K562 (cell line): ENCODE data around the gene TACC3. TPM values are rescaled to one million over a fixed set of nuclear protein-coding genes. Genes with fewer than 3 reads are reported as not detected.

Experiments used
- CAMTA2 ChIP-seq: fragments of 250-450 bp; sonication (Bioruptor Pico); conservative IDR thresholded peaks from 2 replicates; pipeline ENCODE4 v1.5.1; 2022
- CCNT2 ChIP-seq: IDR thresholded peaks from 2 replicates; pipeline ENCODE4 v1.6.1; 2011; ENCODE audit warnings: borderline replicate concordance, low read depth, mild to moderate bottlenecking, moderate library complexity, mixed read lengths, low read length; ENCODE audit not compliant: insufficient read length; ENCODE audit errors: extremely low read depth
- CTCFL ChIP-seq: IDR thresholded peaks from 2 replicates; pipeline ENCODE4 v1.6.1; 2011; ENCODE audit warnings: borderline replicate concordance, low read depth, mild to moderate bottlenecking, moderate library complexity, low read length; ENCODE audit not compliant: insufficient read depth, poor library complexity, severe bottlenecking
- ERF ChIP-seq: fragments of 450-650 bp; formaldehyde crosslinking; IDR thresholded peaks from 2 replicates; pipeline ENCODE4 v1.4.0; 2020; ENCODE audit warnings: mild to moderate bottlenecking, mixed read lengths
- ESRRA ChIP-seq: fragments of 450-650 bp; IDR thresholded peaks from 2 replicates; pipeline ENCODE4 v1.6.1; 2014; ENCODE audit warnings: low read depth, mild to moderate bottlenecking, moderate library complexity, borderline replicate concordance
- EZH2 ChIP-seq: IDR thresholded peaks from 2 replicates; pipeline ENCODE4 v1.6.1; 2012; ENCODE audit warnings: low read depth, mild to moderate bottlenecking, inconsistent platforms, low read length, borderline replicate concordance
- FOXA1 ChIP-seq: fragments of 450-650 bp; IDR thresholded peaks from 2 replicates; pipeline ENCODE4 v1.6.1; 2016; ENCODE audit warnings: mild to moderate bottlenecking, borderline replicate concordance
- L3MBTL2 ChIP-seq: fragments of 450-650 bp; IDR thresholded peaks from 2 replicates; pipeline ENCODE4 v1.6.1; 2016; ENCODE audit warnings: mild to moderate bottlenecking, moderate library complexity
- MIER1 ChIP-seq: fragments of 450-650 bp; IDR thresholded peaks from 2 replicates; pipeline ENCODE4 v1.6.1; 2016; ENCODE audit warnings: antibody characterized with exemption, mild to moderate bottlenecking, low read depth
- NFE2L1 ChIP-seq: fragments of 450-650 bp; IDR thresholded peaks from 2 replicates; pipeline ENCODE4 v1.6.1; 2016; ENCODE audit warnings: missing genetic modification characterization, low read depth, mild to moderate bottlenecking, missing compliant biosample characterization, moderate library complexity, borderline replicate concordance
- NFIC ChIP-seq: fragments of 450-650 bp; IDR thresholded peaks from 2 replicates; pipeline ENCODE4 v1.6.1; 2017; ENCODE audit warnings: mild to moderate bottlenecking, inconsistent platforms
- RAD21 ChIP-seq, 2 experiments: fragments of 250-450 bp in 1 of 2; fragments of 450-650 bp in 1 of 2; sonication (Bioruptor Pico) in 1 of 2; formaldehyde crosslinking in 1 of 2; IDR thresholded peaks in 1 of 2; conservative IDR thresholded peaks in 1 of 2; 2 replicates each; pipeline versions ENCODE4 v1.4.0 to v1.8.0; 2020 to 2022; ENCODE audit warnings: mild to moderate bottlenecking in 2 of 2, moderate library complexity in 1 of 2
- RBM17 ChIP-seq: fragments of 200-400 bp; formaldehyde crosslinking; IDR thresholded peaks from 2 replicates; pipeline ENCODE4 v1.6.1; 2017; ENCODE audit warnings: low read depth, mild to moderate bottlenecking, low read length, borderline replicate concordance
- SAP30 ChIP-seq: fragments of 200-600 bp; sonication (generic); IDR thresholded peaks from 2 replicates; pipeline ENCODE4 v1.6.1; 2012; ENCODE audit warnings: borderline replicate concordance, low read depth, mild to moderate bottlenecking, moderate library complexity, low read length, control low read depth, inconsistent platforms; ENCODE audit not compliant: insufficient read depth, poor library complexity, severe bottlenecking
- TAF7 ChIP-seq: fragments of 450-650 bp; IDR thresholded peaks from 2 replicates; pipeline ENCODE4 v1.6.1; 2016; ENCODE audit warnings: missing genetic modification characterization, missing compliant biosample characterization
- TCF15 ChIP-seq: fragments of 250-450 bp; sonication (Bioruptor Pico); IDR thresholded peaks from 2 replicates; pipeline ENCODE4 v1.8.0; 2022; ENCODE audit warnings: moderate library complexity, mild to moderate bottlenecking, inconsistent platforms
- TOE1 ChIP-seq, 2 experiments: fragments of 450-650 bp in 1 of 2; sonication (generic) in 1 of 2; formaldehyde crosslinking in 1 of 2; IDR thresholded peaks; 2 replicates each; pipeline versions ENCODE4 v1.7.1 to v1.8.0; 2016 to 2022; ENCODE audit warnings: borderline replicate concordance in 2 of 2, mild to moderate bottlenecking in 2 of 2, antibody characterized with exemption in 1 of 2, inconsistent platforms in 1 of 2, low read depth in 1 of 2, missing genetic modification reagents in 1 of 2, moderate library complexity in 1 of 2
- VEZF1 ChIP-seq: fragments of 200-800 bp; sonication (Bioruptor generic); IDR thresholded peaks from 2 replicates; pipeline ENCODE4 v1.6.1; 2017; ENCODE audit warnings: missing genetic modification characterization, missing compliant biosample characterization
- ZFP30 ChIP-seq: fragments of 250-450 bp; sonication (Bioruptor Pico); IDR thresholded peaks from 2 replicates; pipeline ENCODE4 v1.8.0; 2022; ENCODE audit warnings: moderate library complexity, mild to moderate bottlenecking, inconsistent platforms, borderline replicate concordance
- ZNF12 ChIP-seq: sonication (generic); formaldehyde crosslinking; IDR thresholded peaks from 2 replicates; pipeline ENCODE4 v1.4.0; 2020; ENCODE audit warnings: mild to moderate bottlenecking, missing genetic modification reagents
- ZNF184 ChIP-seq: sonication (generic); formaldehyde crosslinking; IDR thresholded peaks from 2 replicates; pipeline ENCODE4 v1.5.0; 2020; ENCODE audit warnings: missing genetic modification reagents
- ZNF324 ChIP-seq: fragments of 250-450 bp; sonication (Bioruptor Pico); IDR thresholded peaks from 2 replicates; pipeline ENCODE4 v1.4.0; 2020; ENCODE audit warnings: mild to moderate bottlenecking
- ZNF561 ChIP-seq: fragments of 450-650 bp; formaldehyde crosslinking; conservative IDR thresholded peaks from 2 replicates; pipeline ENCODE4 v1.4.0; 2020; ENCODE audit warnings: mild to moderate bottlenecking, moderate library complexity
- polyA plus RNA-seq, 8 experiments: library from polyadenylated mRNA; depleted of rRNA in 4 of 8; stranded (reverse) in 5 of 8; unstranded in 3 of 8; fragments of >200 nt; fragmentation: Nextera tagmentation in 2 of 8; fragmentation: Illumina TruSeq in 1 of 8; extraction: Ambion mirVana in 2 of 8; extraction: Trizol in 1 of 8; gene quantifications; 2 replicates each; pipeline versions ENCODE4 v1.2.1 to v1.2.3, GENCODE V29; 2011 to 2014; ENCODE audit warnings: inconsistent platforms in 1 of 8, missing spikeins in 1 of 8
- total RNA-seq, 7 experiments: library from RNA; depleted of rRNA in 6 of 7; stranded (reverse); fragments of >200 nt in 6 of 7; fragmentation: Illumina TruSeq in 2 of 7; extraction: Trizol in 2 of 7; gene quantifications; 2 replicates each; pipeline versions ENCODE4 v1.2.1 to v1.2.3, GENCODE V29; 2011 to 2021; ENCODE audit warnings: low replicate concordance in 1 of 7

The TACC3 gene
- total and polyA plus RNA-seq, 9 of the 15 experiments (the other 6 are each of a cell fraction or from before 2014, with no cell fraction given): 1.9 to 122 (median 55.6) TPM

DNA sequence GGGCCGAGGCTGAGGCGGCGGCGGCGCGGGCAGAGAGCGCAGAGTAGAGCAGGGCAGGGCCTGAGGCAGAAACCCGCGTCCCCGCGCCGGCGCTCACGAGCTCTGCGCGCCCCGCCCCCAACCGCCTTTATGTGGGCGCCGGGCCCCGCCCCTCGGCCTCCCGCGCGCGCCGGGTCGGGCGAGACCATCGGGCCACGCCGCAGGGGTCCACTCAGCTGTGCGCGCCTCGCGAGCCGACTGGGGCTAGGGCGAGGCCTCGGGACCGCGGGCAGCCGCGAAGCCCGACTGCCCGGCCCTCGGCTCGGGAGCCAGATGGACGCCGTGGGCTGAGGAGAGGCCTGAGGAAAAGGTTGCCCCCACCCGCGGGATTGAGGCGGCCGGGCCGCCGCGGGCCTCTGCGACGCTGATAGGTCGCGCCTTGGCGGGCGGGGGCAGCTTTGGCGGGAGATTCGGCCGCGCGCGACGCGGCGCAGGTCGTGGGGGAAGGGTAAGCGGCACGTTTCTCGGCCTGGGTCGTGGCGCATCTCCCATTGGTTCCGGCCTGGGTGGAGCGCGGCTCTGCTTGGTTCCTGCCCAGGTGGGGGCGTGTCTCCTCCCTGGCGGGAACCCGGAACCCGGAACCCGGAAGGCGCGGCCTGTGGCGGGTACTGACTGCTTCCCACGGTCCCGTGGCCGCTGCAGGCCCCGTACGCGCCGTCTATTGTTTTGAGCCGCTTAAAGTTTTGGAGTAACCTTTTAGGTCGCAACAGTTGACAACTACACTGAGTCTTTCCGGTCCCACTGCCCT, 8.9 kb upstream of the TACC3 start, which contains the start of gene SLBP (continued):
- peak; percentile 89 for TF ChIP-seq VEZF1
- TF ChIP-seq ZNF12 (CRISPR knock-in tag): no peak
- no peak for TF ChIP-seq CTCFL
- peak; percentile 80 for TF ChIP-seq NFIC
- TF ChIP-seq FOXA1: no peak
- TF ChIP-seq CCNT2: peak; percentile 97
- peak; percentile 58; the same call in 1 of the 2 replicates for TF ChIP-seq TOE1 (IDR thresholded peaks at IDR 0.05; ENCODE audit: borderline replicate concordance)
- TF ChIP-seq TOE1 (CRISPR knock-in tag; IDR thresholded peaks at IDR 0.05; ENCODE audit: borderline replicate concordance, low read depth): peak; percentile 96
- no peak for TF ChIP-seq TAF7 (tag)
- TF ChIP-seq MIER1: no peak
- no peak for TF ChIP-seq ZNF561 (CRISPR knock-in tag)
- no peak for TF ChIP-seq EZH2
- TF ChIP-seq ESRRA: peak; percentile 64
- no peak for TF ChIP-seq ZFP30 (CRISPR knock-in tag)
- TF ChIP-seq RAD21 (CRISPR knock-in tag; conservative IDR thresholded peaks at IDR 0.05 in 1 of 2, IDR thresholded peaks at IDR 0.05 in 1 of 2): no peak
- no peak for TF ChIP-seq NFE2L1 (tag)
- 0 out of 2 replicates have a peak, but pooled peaks have one; percentile 40 for TF ChIP-seq CAMTA2 (CRISPR knock-in tag)
- TF ChIP-seq RBM17: no peak
- peak; percentile 96 for TF ChIP-seq SAP30
- TF ChIP-seq ZNF184 (CRISPR knock-in tag): no peak
- peak; percentile 99 for TF ChIP-seq L3MBTL2
- TF ChIP-seq ERF (CRISPR knock-in tag): 0 out of 2 replicates have a peak, but pooled peaks have one; percentile 6
- TF ChIP-seq ZNF324: no peak
- TF ChIP-seq TCF15: no peak
